Sigmoid colon (tissue), 4 donors: Measurements from ENCODE around the gene KLHL29.

Experiments used
- CTCF ChIP-seq, 4 experiments: fragments of 450-650 bp in 3 of 4; fragments of 200-600 bp in 1 of 4; IDR thresholded peaks; one replicate each; pipeline ENCODE4 v1.5.1; 2016 to 2019; ENCODE audit warnings: antibody characterized with exemption in 4 of 4, mild to moderate bottlenecking in 3 of 4, moderate library complexity in 2 of 4
- EP300 ChIP-seq, 4 donors: sonication (generic); formaldehyde crosslinking; IDR thresholded peaks; one replicate each; pipeline ENCODE4 v1.6.1; 2017; ENCODE audit warnings: antibody characterized with exemption in 4 of 4
- POLR2A ChIP-seq, 2 donors: fragments of 450-650 bp; IDR thresholded peaks; one replicate each; pipeline ENCODE4 v1.6.1; 2016; ENCODE audit warnings: antibody characterized with exemption in 2 of 2, mild to moderate bottlenecking in 2 of 2, moderate library complexity in 2 of 2
- POLR2AphosphoS5 ChIP-seq, 4 donors: sonication (generic); formaldehyde crosslinking; IDR thresholded peaks; one replicate each; pipeline ENCODE4 v1.6.1; 2017; ENCODE audit warnings: antibody characterized with exemption in 4 of 4

DNA sequence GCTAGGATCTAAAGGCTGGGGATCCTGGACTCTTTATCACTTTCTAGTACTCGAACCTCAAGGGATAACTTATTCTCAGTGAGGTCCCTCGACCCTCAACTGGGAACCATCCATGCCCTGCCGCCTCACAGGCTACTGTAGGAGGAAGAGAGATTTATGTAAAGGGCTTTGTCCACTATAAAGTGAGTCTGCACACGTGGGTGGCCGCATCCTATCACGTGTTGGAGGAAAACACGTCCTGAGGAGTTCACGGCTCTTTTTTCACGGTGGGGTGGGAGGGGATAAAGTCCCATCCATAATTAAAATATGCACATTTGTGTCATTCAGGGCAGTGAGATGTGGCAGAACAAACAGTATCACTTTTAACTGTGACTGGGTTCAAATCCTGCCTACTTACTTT lies 176.6 kb downstream of the KLHL29 start:
- TF ChIP-seq POLR2A (IDR thresholded peaks at IDR 0.05) (no peak), EP300 (IDR thresholded peaks at IDR 0.05) (no peak), CTCF (IDR thresholded peaks at IDR 0.05) (no peak), POLR2AphosphoS5 (IDR thresholded peaks at IDR 0.05) (no peak)
